ENCODE measurements around the gene RASSF8.

- TF ChIP-seq CTCF (IDR thresholded peaks at IDR 0.05): no peak
- no peak for TF ChIP-seq POLR2A (IDR thresholded peaks at IDR 0.05)
These were observed 79.2 kb downstream of the RASSF8 start for GRCh38 chr12:26037615-26038220.
